ENCODE data around the gene WHRN.

The WHRN gene

DNA sequence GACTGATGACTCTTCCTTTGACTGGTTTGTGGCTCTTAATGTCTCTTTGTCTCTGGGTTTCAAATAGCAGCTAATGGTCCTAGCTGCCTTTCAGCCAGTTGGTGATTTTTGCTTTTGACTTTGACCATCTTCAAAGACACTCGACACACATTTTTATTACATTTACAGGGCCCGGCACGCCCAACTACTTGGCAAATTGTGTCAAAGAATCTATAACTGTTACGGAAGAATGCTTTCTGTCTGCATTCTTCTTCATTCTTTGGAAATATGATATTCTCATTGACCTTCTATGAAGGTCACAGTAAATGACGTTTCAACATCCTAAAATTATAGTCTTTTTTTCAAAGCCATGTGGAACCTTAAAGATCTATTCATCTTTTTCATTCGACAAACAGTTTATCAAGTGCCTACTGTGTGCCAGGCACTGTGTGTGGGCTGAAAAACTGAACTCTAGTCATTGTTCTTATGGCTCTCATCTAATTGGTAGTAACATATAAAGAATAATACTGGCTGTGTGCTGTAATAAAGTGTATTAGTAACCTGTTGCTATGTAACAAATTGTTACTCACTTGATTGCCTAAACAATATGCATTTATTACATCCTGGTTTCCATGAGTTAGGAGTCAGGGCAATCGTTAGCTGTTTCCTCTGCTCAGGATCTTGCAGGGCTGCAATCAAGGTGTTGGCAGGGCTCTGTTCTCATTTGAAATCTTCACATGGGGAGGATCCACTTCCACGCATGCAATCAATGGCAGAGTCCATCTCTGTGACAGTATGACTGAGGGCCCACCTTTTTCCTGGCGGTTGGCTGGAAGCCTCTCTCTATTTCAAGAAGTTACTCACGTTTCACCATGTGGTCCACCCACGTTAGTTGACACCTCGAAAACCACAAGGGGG, 7.0 kb upstream of the WHRN start:
- Histone ChIP-seq H3K79me1 (ENCODE audit: low read length) (no peaks in the 10 kb centered on the region), H3K27ac (ENCODE audit: low read depth, low read length) (no peak overlapping the region), H3K36me3 (ENCODE audit: control insufficient read depth, insufficient read depth, low read length) (no peaks in the 10 kb centered on the region), H4K8ac (ENCODE audit: low read depth, low read length) (no peak overlapping the region), H2BK5ac (ENCODE audit: low read length) (no peak overlapping the region), H3K23ac (ENCODE audit: low read length) (no peak overlapping the region), H2BK15ac (replicated peaks; ENCODE audit: low read depth) (no peak overlapping the region), H3K4me2 (ENCODE audit: low read length) (no peak overlapping the region), H3K9ac (ENCODE audit: low read length) (no peak overlapping the region), H4K5ac (ENCODE audit: low read length) (no peak overlapping the region), H2AK5ac (ENCODE audit: low read length) (no peak overlapping the region), H2BK120ac (ENCODE audit: low read depth, low read length) (no peak overlapping the region), H3K79me2 (ENCODE audit: control insufficient read depth, insufficient read depth, low read length) (no peaks in the 10 kb centered on the region), H3K56ac (ENCODE audit: low read length) (no peak overlapping the region), H3K4me1 (ENCODE audit: control insufficient read depth, low read depth, low read length) (peaks cover 2% of the 10 kb centered on the region), H3K18ac (ENCODE audit: low read length) (no peak overlapping the region), H3K4ac (ENCODE audit: low read depth, low read length) (no peak overlapping the region), H3K4me3 (ENCODE audit: low read length) (no peak overlapping the region), H3K27me3 (ENCODE audit: insufficient read depth, low read length, poor library complexity) (no peaks in the 10 kb centered on the region)
- no peak for DNase-seq
- WGBS (ENCODE audit: extremely low coverage, insufficient coverage, low lambda C conversion rate): no CpG with 5 or more reads among the region's 12 CpGs

GRCh38 chr9:114507726-114508125, 2.5 kb upstream of the WHRN start:
- no CpG with 5 or more reads among the region's 3 CpGs for WGBS (ENCODE audit: extremely low coverage, insufficient coverage, low lambda C conversion rate)

GRCh38 chr9:114506082-114506390, 763 bp upstream of the WHRN start:
- H4K5ac ChIP-seq (ENCODE audit: low read length): no peak overlapping the region
- H3K27me3 ChIP-seq (ENCODE audit: insufficient read depth, low read length, poor library complexity): no peaks in the 10 kb centered on the region
- no peaks in the 10 kb centered on the region for H3K36me3 ChIP-seq (ENCODE audit: control insufficient read depth, insufficient read depth, low read length)
- H2AK5ac ChIP-seq (ENCODE audit: low read length): no peak overlapping the region
- H3K27ac ChIP-seq (ENCODE audit: low read depth, low read length): no peak overlapping the region
- no peak overlapping the region for H3K18ac ChIP-seq (ENCODE audit: low read length)
- H3K9ac ChIP-seq (ENCODE audit: low read length): no peak overlapping the region
- no peaks in the 10 kb centered on the region for H3K79me1 ChIP-seq (ENCODE audit: low read length)
- no peak overlapping the region for H2BK15ac ChIP-seq (replicated peaks; ENCODE audit: low read depth)
- no peak overlapping the region for H3K56ac ChIP-seq (ENCODE audit: low read length)
- H2BK120ac ChIP-seq (ENCODE audit: low read depth, low read length): no peak overlapping the region
- H2BK5ac ChIP-seq (ENCODE audit: low read length): no peak overlapping the region
- H3K4me1 ChIP-seq (ENCODE audit: control insufficient read depth, low read depth, low read length): no peaks in the 10 kb centered on the region
- no peak overlapping the region for H3K4me3 ChIP-seq (ENCODE audit: low read length)
- no peak overlapping the region for H3K23ac ChIP-seq (ENCODE audit: low read length)
- no peak overlapping the region for H3K4ac ChIP-seq (ENCODE audit: low read depth, low read length)
- WGBS (ENCODE audit: extremely low coverage, insufficient coverage, low lambda C conversion rate): no CpG with 5 or more reads among the region's 7 CpGs
- DNase-seq: no peak
- peak overlapping the region; percentile 90 for H3K4me2 ChIP-seq (ENCODE audit: low read length)
- no peak overlapping the region for H4K8ac ChIP-seq (ENCODE audit: low read depth, low read length)
- no peaks in the 10 kb centered on the region for H3K79me2 ChIP-seq (ENCODE audit: control insufficient read depth, insufficient read depth, low read length)

More at GRCh38 chr9:114507726-114508125, 2.5 kb upstream of the WHRN start:
- Histone ChIP-seq H4K8ac (ENCODE audit: low read depth, low read length) (no peak overlapping the region), H3K27ac (ENCODE audit: low read depth, low read length) (no peak overlapping the region), H3K4me2 (ENCODE audit: low read length) (no peak overlapping the region), H2BK5ac (ENCODE audit: low read length) (no peak overlapping the region), H3K56ac (ENCODE audit: low read length) (no peak overlapping the region), H3K18ac (ENCODE audit: low read length) (no peak overlapping the region), H3K4me1 (ENCODE audit: control insufficient read depth, low read depth, low read length) (no peaks in the 10 kb centered on the region), H2BK15ac (replicated peaks; ENCODE audit: low read depth) (no peak overlapping the region), H3K27me3 (ENCODE audit: insufficient read depth, low read length, poor library complexity) (no peaks in the 10 kb centered on the region), H3K4me3 (ENCODE audit: low read length) (no peak overlapping the region), H2BK120ac (ENCODE audit: low read depth, low read length) (no peak overlapping the region), H3K79me2 (ENCODE audit: control insufficient read depth, insufficient read depth, low read length) (no peaks in the 10 kb centered on the region), H2AK5ac (ENCODE audit: low read length) (no peak overlapping the region), H3K36me3 (ENCODE audit: control insufficient read depth, insufficient read depth, low read length) (no peaks in the 10 kb centered on the region), H3K9ac (ENCODE audit: low read length) (no peak overlapping the region), H3K79me1 (ENCODE audit: low read length) (no peaks in the 10 kb centered on the region), H4K5ac (ENCODE audit: low read length) (no peak overlapping the region), H3K23ac (ENCODE audit: low read length) (no peak overlapping the region), H3K4ac (ENCODE audit: low read depth, low read length) (no peak overlapping the region)
- peak; percentile 65 for DNase-seq

DNA sequence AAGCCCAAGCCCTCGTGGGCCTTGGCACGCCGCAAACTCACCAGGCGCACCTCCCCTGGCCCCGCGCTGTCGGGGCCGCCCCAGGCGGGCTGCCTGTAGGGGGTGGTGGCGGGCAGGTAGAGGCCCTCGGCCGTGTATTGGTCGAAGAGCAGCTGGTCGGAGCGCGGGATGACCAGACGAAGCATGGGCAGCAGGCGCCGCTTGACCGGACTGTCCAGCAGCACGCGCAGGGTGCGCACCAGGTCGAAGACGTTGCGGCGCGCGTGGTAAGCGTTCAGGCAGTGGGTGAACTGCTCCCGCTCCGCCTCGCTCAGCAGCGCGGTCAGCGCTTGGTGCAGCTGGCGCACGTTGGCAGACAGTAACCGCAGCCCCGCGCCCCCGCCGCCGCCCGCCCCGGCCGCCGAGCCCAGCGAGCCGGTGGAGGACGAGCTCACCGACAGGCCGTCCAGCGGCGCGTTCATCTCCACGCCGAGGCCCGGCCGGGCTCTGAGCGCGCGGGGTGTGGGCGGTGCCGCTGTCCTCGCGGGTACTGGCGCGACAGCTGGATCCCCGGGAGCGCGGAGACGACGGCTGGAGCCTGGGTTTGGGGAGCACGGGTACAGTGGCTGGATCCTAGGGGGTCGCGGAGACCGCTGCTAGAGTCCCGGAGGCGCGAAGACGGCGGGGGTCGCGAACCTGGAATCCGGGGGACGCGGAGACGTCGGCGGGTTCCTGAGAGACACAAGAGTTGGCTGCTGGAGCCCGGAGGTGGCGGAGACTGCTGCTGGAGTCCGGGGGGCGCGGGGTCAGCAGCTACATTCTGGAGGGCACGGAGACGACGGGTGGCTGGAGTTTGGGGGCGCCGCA, 709 bp downstream of the WHRN start:
- DNase-seq: peak; percentile 70
- Histone ChIP-seq H3K4me3 (ENCODE audit: low read length) (peak overlapping the region; percentile 28), H3K79me2 (ENCODE audit: control insufficient read depth, insufficient read depth, low read length) (no peaks in the 10 kb centered on the region), H3K27ac (ENCODE audit: low read depth, low read length) (no peak overlapping the region), H3K4me1 (ENCODE audit: control insufficient read depth, low read depth, low read length) (no peaks in the 10 kb centered on the region), H3K36me3 (ENCODE audit: control insufficient read depth, insufficient read depth, low read length) (no peaks in the 10 kb centered on the region), H3K4ac (ENCODE audit: low read depth, low read length) (no peak overlapping the region), H3K9ac (ENCODE audit: low read length) (peak overlapping the region; percentile 65), H3K79me1 (ENCODE audit: low read length) (no peaks in the 10 kb centered on the region), H2BK120ac (ENCODE audit: low read depth, low read length) (no peak overlapping the region), H2BK15ac (replicated peaks; ENCODE audit: low read depth) (no peak overlapping the region), H2AK5ac (ENCODE audit: low read length) (no peak overlapping the region), H4K5ac (ENCODE audit: low read length) (no peak overlapping the region), H2BK5ac (ENCODE audit: low read length) (no peak overlapping the region), H4K8ac (ENCODE audit: low read depth, low read length) (no peak overlapping the region), H3K18ac (ENCODE audit: low read length) (peak overlapping the region; percentile 22), H3K23ac (ENCODE audit: low read length) (peak overlapping the region; percentile 59), H3K56ac (ENCODE audit: low read length) (peak overlapping the region; percentile 82), H3K4me2 (ENCODE audit: low read length) (peak overlapping the region; percentile 75), H3K27me3 (ENCODE audit: insufficient read depth, low read length, poor library complexity) (no peaks in the 10 kb centered on the region)
- no CpG with 5 or more reads among the region's 101 CpGs for whole genome bisulfite sequencing (ENCODE audit: extremely low coverage, insufficient coverage, low lambda C conversion rate)

- H3K4me3 ChIP-seq (ENCODE audit: low read length): no peak overlapping the region
- H3K79me2 ChIP-seq (ENCODE audit: control insufficient read depth, insufficient read depth, low read length): no peaks in the 10 kb centered on the region
- H2BK5ac ChIP-seq (ENCODE audit: low read length): no peak overlapping the region
- H3K56ac ChIP-seq (ENCODE audit: low read length): peak overlapping the region; percentile 10
- no peak overlapping the region for H2BK120ac ChIP-seq (ENCODE audit: low read depth, low read length)
- H4K8ac ChIP-seq (ENCODE audit: low read depth, low read length): no peak overlapping the region
- no CpG with 5 or more reads among the region's 18 CpGs for WGBS (ENCODE audit: extremely low coverage, insufficient coverage, low lambda C conversion rate)
- H3K23ac ChIP-seq (ENCODE audit: low read length): peak overlapping the region; percentile 59
- H2BK15ac ChIP-seq (replicated peaks; ENCODE audit: low read depth): no peak overlapping the region
- H3K18ac ChIP-seq (ENCODE audit: low read length): no peak overlapping the region
- H3K4me1 ChIP-seq (ENCODE audit: control insufficient read depth, low read depth, low read length): no peaks in the 10 kb centered on the region
- H3K27ac ChIP-seq (ENCODE audit: low read depth, low read length): no peak overlapping the region
- H3K4ac ChIP-seq (ENCODE audit: low read depth, low read length): no peak overlapping the region
- H3K79me1 ChIP-seq (ENCODE audit: low read length): no peaks in the 10 kb centered on the region
- peak overlapping the region; percentile 75 for H3K4me2 ChIP-seq (ENCODE audit: low read length)
- no peaks in the 10 kb centered on the region for H3K27me3 ChIP-seq (ENCODE audit: insufficient read depth, low read length, poor library complexity)
- no peak overlapping the region for H4K5ac ChIP-seq (ENCODE audit: low read length)
- no peak overlapping the region for H3K9ac ChIP-seq (ENCODE audit: low read length)
- H3K36me3 ChIP-seq (ENCODE audit: control insufficient read depth, insufficient read depth, low read length): no peaks in the 10 kb centered on the region
- peak; percentile 14 for DNase-seq
- H2AK5ac ChIP-seq (ENCODE audit: low read length): no peak overlapping the region
These were observed 1.5 kb downstream of the WHRN start for GRCh38 chr9:114503522-114504340.

Measured in mesendoderm (in vitro differentiated cells).